ENCODE data around the gene NIN.
"Not testable (repeated sequence)": the region's sequence is repeated elsewhere in the genome, so short reads cannot be mapped to it uniquely, and the experiment has no call there.

The NIN gene

GRCh38 chr14:50837271-50837670, 6.3 kb upstream of the NIN start:
- DNase-seq = no peak

- no peak for DNase-seq
Observed at GRCh38 chr14:50836515-50836914, 5.6 kb upstream of the NIN start.

- DNase-seq = no peak
Observed at GRCh38 chr14:50835280-50835679, 4.3 kb upstream of the NIN start.

GRCh38 chr14:50834802-50835276, 3.9 kb upstream of the NIN start:
- DNase-seq = no peak

GRCh38 chr14:50832935-50833630, 2.1 kb upstream of the NIN start:
- no peak for DNase-seq

- DNase-seq = no peak
Observed at GRCh38 chr14:50831726-50832168, 785 bp upstream of the NIN start.

- peak; percentile 69 for DNase-seq
Observed at GRCh38 chr14:50830044-50830931, 674 bp downstream of the NIN start.

GRCh38 chr14:50829489-50830043, 1.4 kb downstream of the NIN start:
- peak; percentile 50 for DNase-seq

- peak; percentile 17 for DNase-seq
Observed at GRCh38 chr14:50828721-50829488, 2.1 kb downstream of the NIN start.

- no peak for DNase-seq
Observed at GRCh38 chr14:50826681-50827080, 4.3 kb downstream of the NIN start.

GRCh38 chr14:50825307-50825706, 5.7 kb downstream of the NIN start:
- no peak for DNase-seq

GRCh38 chr14:50823762-50824636, 7.0 kb downstream of the NIN start:
- DNase-seq = peak; percentile 32

GRCh38 chr14:50823051-50823761, 7.8 kb downstream of the NIN start:
- no peak for DNase-seq

- no peak for DNase-seq
Observed at GRCh38 chr14:50822501-50823042, 8.4 kb downstream of the NIN start.

- DNase-seq = no peak
Observed at GRCh38 chr14:50821510-50822464, 9.2 kb downstream of the NIN start.

- no peak for DNase-seq
Observed at GRCh38 chr14:50820786-50821509, 10.0 kb downstream of the NIN start.

GRCh38 chr14:50819303-50819702, 11.7 kb downstream of the NIN start:
- DNase-seq = not testable (repeated sequence)

GRCh38 chr14:50816395-50817047, 14.4 kb downstream of the NIN start:
- DNase-seq = no peak
